Cardiac muscle cell (in vitro differentiated cells and primary cell): Measurements from ENCODE around the gene ALPL. TPM values are rescaled to one million over a fixed set of nuclear protein-coding genes. Genes with fewer than 3 reads are reported as not detected.

Source experiments
- DNase-seq, 2 donors: peaks; one replicate each; pipeline versions ENCODE4 v3.0.0 to v3.0.0-alpha.2; 2010 to 2017; ENCODE audit warnings: low read depth in 1 of 2, low spot score in 1 of 2
- H3K27ac ChIP-seq: fragments of 200-600 bp; sonication (generic); 2 replicates; pipeline ENCODE4 v1.5.1; 2016
- H3K27me3 ChIP-seq: fragments of 200-600 bp; sonication (generic); 2 replicates; pipeline ENCODE4 v1.6.0; 2016; ENCODE audit warnings: control low read depth
- H3K36me3 ChIP-seq: fragments of 200-600 bp; sonication (generic); 2 replicates; pipeline ENCODE4 v1.5.1; 2016; ENCODE audit warnings: control low read depth
- H3K4me1 ChIP-seq: fragments of 200-600 bp; sonication (generic); 2 replicates; pipeline ENCODE4 v1.8.1; 2017; ENCODE audit warnings: low read depth, mild to moderate bottlenecking, mixed run types
- H3K4me3 ChIP-seq: fragments of 200-600 bp; sonication (generic); 2 replicates; pipeline ENCODE4 v1.5.1; 2016; ENCODE audit warnings: mild to moderate bottlenecking
- H3K9me3 ChIP-seq: fragments of 200-600 bp; sonication (generic); 2 replicates; pipeline ENCODE4 v1.5.1; 2017; ENCODE audit warnings: low read depth, mild to moderate bottlenecking, control low read depth
- polyA plus RNA-seq: library from polyadenylated mRNA; unstranded; fragments of >200 nt; fragmentation: Nextera tagmentation; extraction: Ambion mirVana; gene quantifications from 2 replicates; pipeline ENCODE4 v1.2.1, GENCODE V29; 2016
- total RNA-seq: library from RNA; depleted of rRNA; stranded (reverse); fragments of >200 nt; gene quantifications from 2 replicates; pipeline ENCODE4 v1.2.3, GENCODE V29; 2016
- TF ChIP-seq, protein P1 (sequence below): IDR thresholded peaks from 2 replicates; pipeline ENCODE4 v1.5.1; 2012; ENCODE audit warnings: low read depth, mild to moderate bottlenecking, low read length

The ALPL gene
- total and polyA plus RNA-seq, 2 experiments from 2014 or later = 0.21 to 0.27 TPM

- peaks cover 2% of the 10 kb centered on the region for H3K4me1 ChIP-seq
- TF ChIP-seq, protein P1, sequence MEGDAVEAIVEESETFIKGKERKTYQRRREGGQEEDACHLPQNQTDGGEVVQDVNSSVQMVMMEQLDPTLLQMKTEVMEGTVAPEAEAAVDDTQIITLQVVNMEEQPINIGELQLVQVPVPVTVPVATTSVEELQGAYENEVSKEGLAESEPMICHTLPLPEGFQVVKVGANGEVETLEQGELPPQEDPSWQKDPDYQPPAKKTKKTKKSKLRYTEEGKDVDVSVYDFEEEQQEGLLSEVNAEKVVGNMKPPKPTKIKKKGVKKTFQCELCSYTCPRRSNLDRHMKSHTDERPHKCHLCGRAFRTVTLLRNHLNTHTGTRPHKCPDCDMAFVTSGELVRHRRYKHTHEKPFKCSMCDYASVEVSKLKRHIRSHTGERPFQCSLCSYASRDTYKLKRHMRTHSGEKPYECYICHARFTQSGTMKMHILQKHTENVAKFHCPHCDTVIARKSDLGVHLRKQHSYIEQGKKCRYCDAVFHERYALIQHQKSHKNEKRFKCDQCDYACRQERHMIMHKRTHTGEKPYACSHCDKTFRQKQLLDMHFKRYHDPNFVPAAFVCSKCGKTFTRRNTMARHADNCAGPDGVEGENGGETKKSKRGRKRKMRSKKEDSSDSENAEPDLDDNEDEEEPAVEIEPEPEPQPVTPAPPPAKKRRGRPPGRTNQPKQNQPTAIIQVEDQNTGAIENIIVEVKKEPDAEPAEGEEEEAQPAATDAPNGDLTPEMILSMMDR = no peak
- H3K27ac ChIP-seq = no peak overlapping the region
- DNase-seq = no peak
- no peaks in the 10 kb centered on the region for H3K36me3 ChIP-seq
- no peaks in the 10 kb centered on the region for H3K27me3 ChIP-seq
- no peaks in the 10 kb centered on the region for H3K9me3 ChIP-seq
- no peak overlapping the region for H3K4me3 ChIP-seq
Measured at GRCh38 chr1:21547876-21548275, 38.7 kb downstream of the ALPL start.

DNA sequence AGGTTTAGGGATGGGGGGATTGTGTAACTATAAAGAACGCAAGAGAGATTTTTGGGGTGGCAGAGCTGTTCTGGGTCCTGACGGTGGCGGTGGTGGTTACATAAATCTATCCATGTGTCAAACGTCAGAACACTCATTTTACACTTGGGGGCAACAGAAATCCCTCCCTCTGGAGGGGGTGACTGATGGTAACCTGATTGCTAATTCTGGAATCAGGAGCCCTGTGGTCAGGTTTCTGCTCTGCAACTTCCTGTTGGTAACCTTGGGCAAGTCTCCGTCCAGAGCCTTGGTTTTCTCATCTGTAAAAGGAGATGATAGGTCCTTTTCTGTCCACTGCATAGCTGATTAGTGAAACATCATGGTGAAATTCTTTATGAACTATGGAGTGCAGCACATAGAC lies 40.9 kb downstream of the ALPL start:
- peak in 1 of 2 donors; percentile 49 for DNase-seq
- Histone ChIP-seq H3K36me3 (no peaks in the 10 kb centered on the region), H3K27me3 (no peaks in the 10 kb centered on the region), H3K9me3 (no peaks in the 10 kb centered on the region), H3K4me3 (no peak overlapping the region), H3K27ac (no peak overlapping the region), H3K4me1 (peaks cover 2% of the 10 kb centered on the region)
- TF ChIP-seq, protein P1 = no peak

DNA sequence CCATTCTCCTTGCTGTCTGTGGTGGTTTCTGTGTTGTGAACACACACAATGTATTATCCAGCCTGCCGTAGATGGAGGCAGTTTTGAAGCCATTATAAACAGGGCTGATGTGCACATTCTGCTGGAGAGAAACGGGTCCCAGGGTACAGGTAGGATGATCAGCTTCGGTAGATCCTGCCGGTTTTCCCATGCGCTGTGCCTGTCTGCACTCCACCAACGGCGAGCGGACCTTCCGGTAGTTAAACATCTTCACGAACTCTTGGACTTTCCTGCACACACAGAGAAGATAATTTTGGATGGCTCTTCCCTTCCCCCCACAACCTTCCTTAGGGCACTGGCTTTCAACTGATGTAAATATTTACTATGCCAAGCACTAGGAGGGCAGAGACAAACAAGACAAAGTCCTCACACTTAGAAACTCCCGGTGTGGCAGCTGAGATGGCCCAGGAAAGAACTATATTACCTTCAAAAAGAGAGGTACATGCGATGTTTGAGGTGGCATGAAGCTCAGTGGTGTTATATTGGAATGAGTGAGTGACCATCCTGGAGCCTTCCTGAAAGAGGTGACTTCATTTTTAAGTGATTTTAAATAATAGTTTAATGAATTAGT lies 41.7 kb downstream of the ALPL start:
- H3K27ac ChIP-seq = no peak overlapping the region

DNA sequence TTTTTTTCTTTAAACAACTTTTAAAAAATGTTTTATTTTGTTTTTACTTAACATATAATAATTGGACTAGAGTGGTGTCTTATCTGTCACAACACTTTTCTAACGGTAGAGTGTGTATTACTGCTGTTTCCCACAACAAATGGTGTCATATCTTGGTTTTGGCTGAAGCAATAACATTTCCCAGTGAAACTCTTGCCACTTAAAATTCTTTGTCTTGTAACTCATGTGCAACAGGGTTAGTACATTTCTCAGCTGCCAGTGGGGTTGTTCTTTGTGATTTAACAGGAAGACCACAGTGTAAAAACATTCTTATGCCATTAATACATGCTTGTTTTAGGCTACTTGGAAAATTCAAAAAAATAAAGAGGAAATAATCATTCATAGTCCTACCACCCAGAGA lies 43.5 kb downstream of the ALPL start:
- Histone ChIP-seq H3K36me3 (no peaks in the 10 kb centered on the region), H3K27ac (peak overlapping the region; percentile 75), H3K4me1 (peaks cover 2% of the 10 kb centered on the region), H3K27me3 (no peaks in the 10 kb centered on the region), H3K4me3 (no peak overlapping the region), H3K9me3 (no peaks in the 10 kb centered on the region)
- DNase-seq = peak; percentile 75 to 97
- TF ChIP-seq, protein P1 = no peak

More for the DNA sequence above, 41.7 kb downstream of the ALPL start:
- no peaks in the 10 kb centered on the region for H3K9me3 ChIP-seq
- no peaks in the 10 kb centered on the region for H3K27me3 ChIP-seq
- TF ChIP-seq, protein P1 = no peak
- DNase-seq = no peak
- H3K36me3 ChIP-seq = no peaks in the 10 kb centered on the region
- H3K4me1 ChIP-seq = peaks cover 2% of the 10 kb centered on the region
- no peak overlapping the region for H3K4me3 ChIP-seq

GRCh38 chr1:21553116-21553926 lies 44.1 kb downstream of the ALPL start:
- Histone ChIP-seq H3K4me1 (peaks cover 2% of the 10 kb centered on the region), H3K27ac (no peak overlapping the region), H3K4me3 (no peak overlapping the region), H3K36me3 (no peaks in the 10 kb centered on the region), H3K27me3 (no peaks in the 10 kb centered on the region), H3K9me3 (no peaks in the 10 kb centered on the region)
- peak in 1 of 2 donors; percentile 80 for DNase-seq
- TF ChIP-seq, protein P1 = no peak
